Measurements from ENCODE around the gene TMPRSS2. TPM values are rescaled to one million over a fixed set of nuclear protein-coding genes. Genes with fewer than 3 reads are reported as not detected.

TMPRSS2 gene
- total RNA-seq, 1 donor from 2014 or later = not detected

DNA sequence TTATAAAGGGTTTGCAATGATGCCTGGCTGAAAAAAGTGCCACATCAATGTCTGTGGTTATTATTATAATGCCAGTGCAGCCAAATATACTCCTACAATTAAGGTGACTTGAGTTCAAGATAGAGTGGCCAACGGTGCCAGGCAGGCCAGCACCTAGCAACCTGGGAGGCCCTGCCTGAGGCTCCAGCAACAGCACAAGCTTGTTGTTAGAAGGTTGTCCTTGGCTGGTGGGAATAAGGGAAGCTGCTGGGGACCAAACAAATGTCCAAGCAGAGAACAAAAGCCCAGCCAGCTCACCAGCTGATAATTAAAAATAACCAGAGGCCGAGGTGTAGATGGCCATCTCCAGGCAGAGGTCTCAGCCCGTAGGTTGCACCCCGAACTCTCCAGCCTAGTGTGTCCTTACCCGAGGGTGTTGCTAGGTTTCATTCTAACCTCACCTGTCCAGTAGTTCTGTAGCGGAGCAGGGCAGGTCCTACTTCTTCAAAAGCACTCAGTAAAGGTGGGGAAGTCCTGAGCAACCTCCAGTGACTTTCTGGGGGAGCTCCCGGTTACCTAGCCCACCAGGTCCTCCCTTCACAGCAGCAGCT lies 1.9 kb downstream of the TMPRSS2 start:
- H3K27me3 Mint-ChIP-seq (ENCODE audit: insufficient read depth) = peaks cover 38% of the 10 kb centered on the region

GRCh38 chr21:41504030-41504429 lies 3.9 kb downstream of the TMPRSS2 start:
- no peak overlapping the region for H3K4me3 Mint-ChIP-seq
- H3K27me3 Mint-ChIP-seq (ENCODE audit: insufficient read depth) = peaks cover 34% of the 10 kb centered on the region
- DNase-seq (ENCODE audit: low spot score) = no peak
- H3K9me3 Mint-ChIP-seq = no peaks in the 10 kb centered on the region
- intact Hi-C loops (cut with micrococcal nuclease) = no loop called here
- no peaks in the 10 kb centered on the region for H3K36me3 Mint-ChIP-seq (ENCODE audit: low read depth)
- H3K27ac Mint-ChIP-seq = no peak overlapping the region
- no peaks in the 10 kb centered on the region for H3K4me1 Mint-ChIP-seq (ENCODE audit: low read depth)

More for the DNA sequence above, 1.9 kb downstream of the TMPRSS2 start:
- no peaks in the 10 kb centered on the region for H3K4me1 Mint-ChIP-seq (ENCODE audit: low read depth)
- H3K27ac Mint-ChIP-seq = no peak overlapping the region
- intact Hi-C loops (cut with micrococcal nuclease) = no loop called here
- no peak for DNase-seq (ENCODE audit: low spot score)
- H3K9me3 Mint-ChIP-seq = no peaks in the 10 kb centered on the region
- no peaks in the 10 kb centered on the region for H3K36me3 Mint-ChIP-seq (ENCODE audit: low read depth)
- H3K4me3 Mint-ChIP-seq = no peak overlapping the region

GRCh38 chr21:41503331-41503730 lies 4.6 kb downstream of the TMPRSS2 start:
- intact Hi-C loops (cut with micrococcal nuclease) = no loop called here
- H3K36me3 Mint-ChIP-seq (ENCODE audit: low read depth) = no peaks in the 10 kb centered on the region
- no peak overlapping the region for H3K4me3 Mint-ChIP-seq
- H3K27ac Mint-ChIP-seq = no peak overlapping the region
- no peaks in the 10 kb centered on the region for H3K9me3 Mint-ChIP-seq
- no peaks in the 10 kb centered on the region for H3K4me1 Mint-ChIP-seq (ENCODE audit: low read depth)
- DNase-seq (ENCODE audit: low spot score) = no peak
- peaks cover 32% of the 10 kb centered on the region for H3K27me3 Mint-ChIP-seq (ENCODE audit: insufficient read depth)

DNA sequence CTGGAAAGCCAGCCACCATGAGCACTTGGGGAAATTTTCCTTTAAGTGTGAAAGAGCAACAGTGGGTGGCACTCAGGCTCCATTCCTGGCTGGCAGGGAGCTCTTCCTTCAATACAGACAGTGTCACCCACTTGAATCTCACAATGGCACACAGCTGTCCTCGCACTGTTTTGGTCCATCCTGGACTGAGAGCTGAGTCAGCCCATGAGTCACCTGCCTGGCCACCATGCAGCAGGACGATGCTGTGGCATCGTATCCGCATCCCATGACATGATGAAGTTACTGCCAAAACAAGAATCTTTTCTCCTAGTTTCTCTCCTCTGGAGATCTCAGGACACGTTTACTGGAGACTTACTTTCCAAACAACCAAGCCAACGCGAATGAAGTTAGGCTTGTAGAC lies 6.0 kb downstream of the TMPRSS2 start:
- H3K27me3 Mint-ChIP-seq (ENCODE audit: insufficient read depth) = peaks cover 30% of the 10 kb centered on the region
- no peaks in the 10 kb centered on the region for H3K9me3 Mint-ChIP-seq

DNA sequence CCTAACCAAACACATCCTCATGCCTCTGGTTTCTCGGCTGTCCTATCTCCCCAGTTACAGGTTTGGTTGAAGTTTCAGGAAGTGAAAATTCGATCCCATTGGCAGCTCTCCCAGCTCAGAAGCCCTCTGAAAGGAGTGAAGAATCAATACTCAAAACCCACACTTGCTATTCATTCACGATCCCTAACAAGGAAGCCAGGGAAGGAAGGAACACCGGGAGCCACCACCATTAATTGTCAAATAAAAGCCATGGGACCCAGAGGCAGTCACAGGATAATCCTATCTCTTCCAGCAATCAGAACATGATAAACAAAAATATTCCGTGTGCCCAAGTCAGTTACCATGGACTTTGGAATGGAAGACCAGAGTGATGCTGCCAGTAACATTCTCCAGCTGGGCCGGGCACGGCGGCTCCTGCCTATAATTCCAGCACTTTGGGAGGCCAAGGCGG lies 7.0 kb downstream of the TMPRSS2 start:
- peaks cover 23% of the 10 kb centered on the region for H3K27me3 Mint-ChIP-seq (ENCODE audit: insufficient read depth)
- no peak overlapping the region for H3K4me3 Mint-ChIP-seq
- H3K27ac Mint-ChIP-seq = no peak overlapping the region
- H3K36me3 Mint-ChIP-seq (ENCODE audit: low read depth) = no peaks in the 10 kb centered on the region
- intact Hi-C loops (cut with micrococcal nuclease) = no loop called here
- H3K4me1 Mint-ChIP-seq (ENCODE audit: low read depth) = no peaks in the 10 kb centered on the region
- no peak for DNase-seq (ENCODE audit: low spot score)
- H3K9me3 Mint-ChIP-seq = no peaks in the 10 kb centered on the region

More for the DNA sequence above, 6.0 kb downstream of the TMPRSS2 start:
- H3K36me3 Mint-ChIP-seq (ENCODE audit: low read depth) = no peaks in the 10 kb centered on the region
- H3K27ac Mint-ChIP-seq = no peak overlapping the region
- DNase-seq (ENCODE audit: low spot score) = no peak
- no peak overlapping the region for H3K4me3 Mint-ChIP-seq
- intact Hi-C loops (cut with micrococcal nuclease) = no loop called here
- no peaks in the 10 kb centered on the region for H3K4me1 Mint-ChIP-seq (ENCODE audit: low read depth)

DNA sequence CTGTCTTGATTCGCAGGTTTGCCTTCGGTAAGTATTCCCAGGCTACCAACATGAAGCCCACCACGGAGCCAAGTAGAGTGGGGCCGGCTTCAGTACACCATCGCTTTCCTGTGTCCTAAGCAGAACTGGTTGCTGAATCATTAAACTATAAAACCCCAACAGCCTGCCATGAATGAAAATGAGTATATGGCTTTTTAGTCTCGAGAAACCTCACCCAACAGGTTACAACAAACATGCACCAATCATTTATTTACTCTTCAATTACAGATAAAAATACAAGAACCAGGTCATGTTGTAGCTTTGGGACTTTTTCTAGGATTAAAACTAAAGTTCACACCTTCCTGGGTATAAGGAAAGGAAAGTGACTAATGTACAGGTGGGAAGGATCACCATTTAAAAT lies 7.6 kb downstream of the TMPRSS2 start:
- Mint-ChIP-seq H3K4me1 (ENCODE audit: low read depth) (no peaks in the 10 kb centered on the region), H3K9me3 (no peaks in the 10 kb centered on the region), H3K4me3 (no peak overlapping the region), H3K27me3 (ENCODE audit: insufficient read depth) (peaks cover 19% of the 10 kb centered on the region), H3K27ac (no peak overlapping the region), H3K36me3 (ENCODE audit: low read depth) (no peaks in the 10 kb centered on the region)
- intact Hi-C loops (cut with micrococcal nuclease) = no loop called here
- no peak for DNase-seq (ENCODE audit: low spot score)

- Mint-ChIP-seq H3K4me3 (no peak overlapping the region), H3K4me1 (ENCODE audit: low read depth) (no peaks in the 10 kb centered on the region), H3K36me3 (ENCODE audit: low read depth) (no peaks in the 10 kb centered on the region), H3K9me3 (no peaks in the 10 kb centered on the region), H3K27me3 (ENCODE audit: insufficient read depth) (peaks cover 18% of the 10 kb centered on the region), H3K27ac (no peak overlapping the region)
- intact Hi-C loops (cut with micrococcal nuclease) = no loop called here
- no peak for DNase-seq (ENCODE audit: low spot score)
Measured at GRCh38 chr21:41499920-41500319, 8.0 kb downstream of the TMPRSS2 start.

DNA sequence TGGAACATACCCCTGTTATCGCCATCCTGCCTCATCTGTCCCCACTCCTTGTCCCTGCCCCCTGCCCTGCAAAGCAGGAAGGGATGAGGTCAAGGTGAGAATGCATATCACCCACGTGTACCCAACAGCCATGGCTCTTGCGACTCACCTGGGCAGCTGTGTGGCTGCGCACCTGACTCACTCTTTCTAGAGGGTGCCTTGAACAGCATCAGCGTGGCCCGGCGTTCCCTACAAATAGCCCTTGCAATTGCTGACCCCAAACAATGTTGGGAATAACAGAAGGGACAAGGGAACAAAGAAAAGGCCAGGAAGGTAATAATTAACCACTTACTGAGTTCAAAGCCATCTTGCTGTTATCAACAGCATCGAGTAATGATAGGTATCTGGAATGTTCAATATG lies 10.2 kb downstream of the TMPRSS2 start:
- no peaks in the 10 kb centered on the region for H3K36me3 Mint-ChIP-seq (ENCODE audit: low read depth)
- DNase-seq (ENCODE audit: low spot score) = no peak
- peaks cover 14% of the 10 kb centered on the region for H3K27me3 Mint-ChIP-seq (ENCODE audit: insufficient read depth)
- H3K4me1 Mint-ChIP-seq (ENCODE audit: low read depth) = no peaks in the 10 kb centered on the region
- H3K9me3 Mint-ChIP-seq = no peaks in the 10 kb centered on the region
- intact Hi-C loops (cut with micrococcal nuclease) = no loop called here
- H3K4me3 Mint-ChIP-seq = no peak overlapping the region
- no peak overlapping the region for H3K27ac Mint-ChIP-seq

- H3K4me3 Mint-ChIP-seq = no peak overlapping the region
- no peak for DNase-seq (ENCODE audit: low spot score)
- H3K36me3 Mint-ChIP-seq (ENCODE audit: low read depth) = no peaks in the 10 kb centered on the region
- no peak overlapping the region for H3K27ac Mint-ChIP-seq
- intact Hi-C loops (cut with micrococcal nuclease) = no loop called here
- no peaks in the 10 kb centered on the region for H3K9me3 Mint-ChIP-seq
- peaks cover 10% of the 10 kb centered on the region for H3K27me3 Mint-ChIP-seq (ENCODE audit: insufficient read depth)
- H3K4me1 Mint-ChIP-seq (ENCODE audit: low read depth) = no peaks in the 10 kb centered on the region
Measured at GRCh38 chr21:41497008-41497407, 10.9 kb downstream of the TMPRSS2 start.

GRCh38 chr21:41494242-41494641 lies 13.7 kb downstream of the TMPRSS2 start:
- DNase-seq (ENCODE audit: low spot score) = no peak
- Mint-ChIP-seq H3K36me3 (ENCODE audit: low read depth) (no peaks in the 10 kb centered on the region), H3K9me3 (no peaks in the 10 kb centered on the region), H3K27ac (no peak overlapping the region), H3K27me3 (ENCODE audit: insufficient read depth) (peaks cover 6% of the 10 kb centered on the region), H3K4me1 (ENCODE audit: low read depth) (no peaks in the 10 kb centered on the region), H3K4me3 (no peak overlapping the region)
- intact Hi-C loops (cut with micrococcal nuclease) = no loop called here

DNA sequence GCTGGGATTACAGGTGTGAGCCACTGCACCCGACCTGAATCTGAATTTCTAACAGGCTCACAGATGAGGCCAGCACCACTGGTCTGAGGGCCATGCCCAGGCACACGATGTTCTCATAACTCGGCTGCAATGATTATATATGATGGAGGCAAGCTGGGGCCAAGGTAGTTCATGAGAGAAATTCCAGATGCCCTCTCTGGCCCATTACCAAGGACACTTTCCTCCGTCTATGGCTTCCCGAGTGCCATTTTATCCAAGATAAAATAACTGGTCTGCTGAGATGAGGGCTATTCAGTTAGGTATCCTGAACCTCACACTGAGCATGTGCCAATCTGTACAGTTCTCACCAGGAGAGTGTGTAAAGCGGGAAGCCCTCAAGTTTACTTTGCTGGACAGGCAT lies 16.5 kb downstream of the TMPRSS2 start:
- Mint-ChIP-seq H3K4me3 (no peak overlapping the region), H3K27me3 (ENCODE audit: insufficient read depth) (peaks cover 1% of the 10 kb centered on the region), H3K36me3 (ENCODE audit: low read depth) (no peaks in the 10 kb centered on the region), H3K4me1 (ENCODE audit: low read depth) (no peaks in the 10 kb centered on the region), H3K9me3 (no peaks in the 10 kb centered on the region), H3K27ac (no peak overlapping the region)
- no peak for DNase-seq (ENCODE audit: low spot score)
- intact Hi-C loops (cut with micrococcal nuclease) = no loop called here

DNA sequence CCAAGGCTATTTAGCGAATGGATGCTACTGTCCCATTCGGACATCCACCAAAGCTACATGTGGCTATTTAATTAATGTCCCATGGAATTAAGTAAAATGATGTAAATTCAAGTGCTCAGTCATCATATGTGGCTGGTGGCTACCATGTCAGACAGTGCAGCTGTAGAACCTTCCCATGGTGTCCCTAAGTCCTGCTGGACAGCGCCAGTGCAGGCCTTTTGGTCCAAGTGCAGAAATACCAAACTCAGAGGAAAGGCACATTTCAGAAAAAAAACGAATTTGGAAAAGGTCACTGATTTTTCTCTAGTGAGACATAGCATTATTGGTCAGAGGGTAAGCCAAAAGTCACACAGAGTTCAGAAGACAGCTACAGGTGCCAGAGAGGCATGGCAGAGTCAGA lies 17.6 kb downstream of the TMPRSS2 start:
- intact Hi-C loops (cut with micrococcal nuclease) = no loop called here
- Mint-ChIP-seq H3K27me3 (ENCODE audit: insufficient read depth) (peaks cover 1% of the 10 kb centered on the region), H3K4me3 (no peak overlapping the region), H3K36me3 (ENCODE audit: low read depth) (no peaks in the 10 kb centered on the region), H3K27ac (no peak overlapping the region), H3K9me3 (no peaks in the 10 kb centered on the region), H3K4me1 (ENCODE audit: low read depth) (no peaks in the 10 kb centered on the region)
- no peak for DNase-seq (ENCODE audit: low spot score)

DNA sequence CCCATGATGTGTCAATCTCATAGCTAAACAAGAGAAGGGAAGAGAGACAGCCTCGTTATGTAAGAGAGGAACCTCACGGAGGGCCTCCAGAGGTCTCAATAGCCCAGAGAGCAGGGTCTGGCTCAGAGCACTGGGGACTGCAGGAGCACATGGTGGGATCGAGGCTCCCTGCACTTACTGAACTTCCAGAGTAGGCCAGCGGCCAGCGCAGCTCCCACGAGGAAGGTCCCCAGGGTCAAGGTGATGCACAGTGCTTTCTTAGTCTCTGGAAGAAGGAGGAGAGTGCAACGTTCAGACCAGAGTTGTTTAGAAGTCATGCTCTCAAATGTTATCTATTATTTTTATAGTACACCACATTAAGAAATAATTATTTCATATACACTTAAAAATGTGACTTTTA lies 18.6 kb downstream of the TMPRSS2 start:
- Mint-ChIP-seq H3K27ac (no peak overlapping the region), H3K4me1 (ENCODE audit: low read depth) (no peaks in the 10 kb centered on the region), H3K9me3 (no peaks in the 10 kb centered on the region), H3K4me3 (no peak overlapping the region), H3K36me3 (ENCODE audit: low read depth) (no peaks in the 10 kb centered on the region), H3K27me3 (ENCODE audit: insufficient read depth) (peaks cover 1% of the 10 kb centered on the region)
- DNase-seq (ENCODE audit: low spot score) = no peak
- intact Hi-C loops (cut with micrococcal nuclease) = no loop called here

GRCh38 chr21:41488080-41488479 lies 19.9 kb downstream of the TMPRSS2 start:
- DNase-seq (ENCODE audit: low spot score) = no peak
- intact Hi-C loops (cut with micrococcal nuclease) = no loop called here

More at GRCh38 chr21:41488080-41488479, 19.9 kb downstream of the TMPRSS2 start:
- no peak overlapping the region for H3K27ac Mint-ChIP-seq
- no peak overlapping the region for H3K4me3 Mint-ChIP-seq
- H3K27me3 Mint-ChIP-seq (ENCODE audit: insufficient read depth) = peaks cover 1% of the 10 kb centered on the region
- H3K36me3 Mint-ChIP-seq (ENCODE audit: low read depth) = no peaks in the 10 kb centered on the region
- no peaks in the 10 kb centered on the region for H3K9me3 Mint-ChIP-seq
- H3K4me1 Mint-ChIP-seq (ENCODE audit: low read depth) = no peaks in the 10 kb centered on the region

Data from activated T-helper 1 cell treated with anti-CD3 and anti-CD28 coated beads, Interleukin-12 subunit alpha, Interleukin-12 subunit beta, Interleukin-2, Interleukin-4 antibody, amounts not matched to agents 30 ng/mL and 10 ng/mL and 1 ng/mL, durations not matched to agents 14 hours and 24 hours and 36 hours (primary cell).